T47D (cell line): ENCODE results near the gene AGAP3.

Experiments
- DNase-seq, 2 experiments: peaks; one replicate each; pipeline versions ENCODE4 v3.0.0 to v3.0.0-alpha.2; 2011 to 2012; ENCODE audit warnings: low read depth in 1 of 2, low spot score in 1 of 2
- JUND ChIP-seq: IDR thresholded peaks from 2 replicates; pipeline ENCODE4 v1.6.1; 2012; ENCODE audit warnings: low read depth
- in situ Hi-C: cut with HindIII; loops from 2 replicates; pipeline ENCODE4 v1.10.0; 2016; ENCODE audit warnings: low sequenced_read_pairs, low pct_unique_long_range_greater_than_20kb

AGAP3 gene

GRCh38 chr7:151131224-151131591, 44.9 kb downstream of the AGAP3 start:
- no peak for DNase-seq
- in situ Hi-C loops, result no loop called here
- no peak for TF ChIP-seq JUND

GRCh38 chr7:151131592-151132293, 45.5 kb downstream of the AGAP3 start:
- no peak for DNase-seq
- TF ChIP-seq JUND, result no peak
- in situ Hi-C loops, result no loop called here

GRCh38 chr7:151132461-151133205, 46.4 kb downstream of the AGAP3 start:
- no peak for TF ChIP-seq JUND
- in situ Hi-C loops, result no loop called here
- no peak for DNase-seq

GRCh38 chr7:151133266-151133985, 47.2 kb downstream of the AGAP3 start:
- no peak for TF ChIP-seq JUND
- DNase-seq, result no peak
- in situ Hi-C loops, result no loop called here

GRCh38 chr7:151133986-151134742, 47.9 kb downstream of the AGAP3 start:
- in situ Hi-C loops, result no loop called here
- no peak for DNase-seq
- no peak for TF ChIP-seq JUND

- DNase-seq, result no peak
- in situ Hi-C loops, result no loop called here
- no peak for TF ChIP-seq JUND
Observed at GRCh38 chr7:151134743-151135524, 48.7 kb downstream of the AGAP3 start.

GRCh38 chr7:151135525-151135845, 49.2 kb downstream of the AGAP3 start:
- in situ Hi-C loops, result no loop called here
- no peak for TF ChIP-seq JUND

GRCh38 chr7:151135866-151136843, 49.9 kb downstream of the AGAP3 start:
- no peak for DNase-seq
- TF ChIP-seq JUND, result no peak
- in situ Hi-C loops, result no loop called here

More at GRCh38 chr7:151135525-151135845, 49.2 kb downstream of the AGAP3 start:
- DNase-seq, result no peak

GRCh38 chr7:151137076-151137675, 50.9 kb downstream of the AGAP3 start:
- in situ Hi-C loops, result no loop called here
- TF ChIP-seq JUND, result no peak
- no peak for DNase-seq

- in situ Hi-C loops, result no loop called here
- TF ChIP-seq JUND, result no peak
- no peak for DNase-seq
Observed at GRCh38 chr7:151137791-151138152, 51.5 kb downstream of the AGAP3 start.

GRCh38 chr7:151138153-151138851, 52.0 kb downstream of the AGAP3 start:
- no peak for DNase-seq
- in situ Hi-C loops, result no loop called here
- TF ChIP-seq JUND, result no peak
